HL-60 (cell line): ENCODE measurements around the gene CCSER1.

Experiments used
- POLR2AphosphoS5 ChIP-seq: IDR thresholded peaks from 2 replicates; pipeline ENCODE4 v1.6.1; 2012; ENCODE audit warnings: low read depth
- TF ChIP-seq, protein P1 (sequence below): IDR thresholded peaks from one replicate; pipeline ENCODE4 v1.5.1; 2011; ENCODE audit warnings: low read length, control low read depth, inconsistent platforms; ENCODE audit not compliant: insufficient read depth
- TF ChIP-seq, protein P2 (sequence below): IDR thresholded peaks from 2 replicates; pipeline ENCODE4 v1.6.1; 2012; ENCODE audit warnings: low read depth; ENCODE audit not compliant: insufficient replicate concordance

DNA sequence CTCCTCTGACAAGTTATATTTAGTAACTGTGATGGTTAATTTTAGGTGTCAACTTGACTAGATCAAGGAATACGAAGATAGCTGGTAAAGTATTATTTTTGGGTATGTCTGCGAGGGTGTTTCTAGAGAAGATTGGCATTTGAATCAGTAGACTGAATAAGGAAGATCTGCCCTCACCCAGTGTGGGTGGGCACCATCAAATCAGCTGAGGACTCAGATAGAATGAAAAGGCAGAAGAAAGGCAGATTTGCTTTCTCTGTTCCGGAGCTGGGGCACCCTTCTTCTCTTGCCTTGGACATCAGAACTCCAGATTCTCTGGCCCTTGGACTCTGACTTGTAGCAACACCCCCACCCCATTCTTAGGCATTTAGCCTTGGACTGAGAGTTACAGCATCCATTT is 981.6 kb downstream of the CCSER1 start:
- TF ChIP-seq, protein P1, sequence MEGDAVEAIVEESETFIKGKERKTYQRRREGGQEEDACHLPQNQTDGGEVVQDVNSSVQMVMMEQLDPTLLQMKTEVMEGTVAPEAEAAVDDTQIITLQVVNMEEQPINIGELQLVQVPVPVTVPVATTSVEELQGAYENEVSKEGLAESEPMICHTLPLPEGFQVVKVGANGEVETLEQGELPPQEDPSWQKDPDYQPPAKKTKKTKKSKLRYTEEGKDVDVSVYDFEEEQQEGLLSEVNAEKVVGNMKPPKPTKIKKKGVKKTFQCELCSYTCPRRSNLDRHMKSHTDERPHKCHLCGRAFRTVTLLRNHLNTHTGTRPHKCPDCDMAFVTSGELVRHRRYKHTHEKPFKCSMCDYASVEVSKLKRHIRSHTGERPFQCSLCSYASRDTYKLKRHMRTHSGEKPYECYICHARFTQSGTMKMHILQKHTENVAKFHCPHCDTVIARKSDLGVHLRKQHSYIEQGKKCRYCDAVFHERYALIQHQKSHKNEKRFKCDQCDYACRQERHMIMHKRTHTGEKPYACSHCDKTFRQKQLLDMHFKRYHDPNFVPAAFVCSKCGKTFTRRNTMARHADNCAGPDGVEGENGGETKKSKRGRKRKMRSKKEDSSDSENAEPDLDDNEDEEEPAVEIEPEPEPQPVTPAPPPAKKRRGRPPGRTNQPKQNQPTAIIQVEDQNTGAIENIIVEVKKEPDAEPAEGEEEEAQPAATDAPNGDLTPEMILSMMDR = no peak
- TF ChIP-seq POLR2AphosphoS5 = no peak
- TF ChIP-seq, protein P2, sequence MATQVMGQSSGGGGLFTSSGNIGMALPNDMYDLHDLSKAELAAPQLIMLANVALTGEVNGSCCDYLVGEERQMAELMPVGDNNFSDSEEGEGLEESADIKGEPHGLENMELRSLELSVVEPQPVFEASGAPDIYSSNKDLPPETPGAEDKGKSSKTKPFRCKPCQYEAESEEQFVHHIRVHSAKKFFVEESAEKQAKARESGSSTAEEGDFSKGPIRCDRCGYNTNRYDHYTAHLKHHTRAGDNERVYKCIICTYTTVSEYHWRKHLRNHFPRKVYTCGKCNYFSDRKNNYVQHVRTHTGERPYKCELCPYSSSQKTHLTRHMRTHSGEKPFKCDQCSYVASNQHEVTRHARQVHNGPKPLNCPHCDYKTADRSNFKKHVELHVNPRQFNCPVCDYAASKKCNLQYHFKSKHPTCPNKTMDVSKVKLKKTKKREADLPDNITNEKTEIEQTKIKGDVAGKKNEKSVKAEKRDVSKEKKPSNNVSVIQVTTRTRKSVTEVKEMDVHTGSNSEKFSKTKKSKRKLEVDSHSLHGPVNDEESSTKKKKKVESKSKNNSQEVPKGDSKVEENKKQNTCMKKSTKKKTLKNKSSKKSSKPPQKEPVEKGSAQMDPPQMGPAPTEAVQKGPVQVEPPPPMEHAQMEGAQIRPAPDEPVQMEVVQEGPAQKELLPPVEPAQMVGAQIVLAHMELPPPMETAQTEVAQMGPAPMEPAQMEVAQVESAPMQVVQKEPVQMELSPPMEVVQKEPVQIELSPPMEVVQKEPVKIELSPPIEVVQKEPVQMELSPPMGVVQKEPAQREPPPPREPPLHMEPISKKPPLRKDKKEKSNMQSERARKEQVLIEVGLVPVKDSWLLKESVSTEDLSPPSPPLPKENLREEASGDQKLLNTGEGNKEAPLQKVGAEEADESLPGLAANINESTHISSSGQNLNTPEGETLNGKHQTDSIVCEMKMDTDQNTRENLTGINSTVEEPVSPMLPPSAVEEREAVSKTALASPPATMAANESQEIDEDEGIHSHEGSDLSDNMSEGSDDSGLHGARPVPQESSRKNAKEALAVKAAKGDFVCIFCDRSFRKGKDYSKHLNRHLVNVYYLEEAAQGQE = no peak
